Fibroblast of lung (primary cell): ENCODE data around the gene ZDHHC5.

Source experiments
- EZH2 ChIP-seq: IDR thresholded peaks from 2 replicates; pipeline ENCODE4 v1.5.1; 2012; ENCODE audit warnings: low read length, control low read depth, mild to moderate bottlenecking; ENCODE audit errors: missing control alignments
- TF ChIP-seq, protein P1 (sequence below), 2 donors: IDR thresholded peaks in 1 of 2; conservative IDR thresholded peaks in 1 of 2; 1 replicate in 1 of 2; 2 replicates in 1 of 2; pipeline ENCODE4 v1.5.1; 2011 to 2012; ENCODE audit warnings: low read length in 2 of 2, control low read depth in 1 of 2, inconsistent platforms in 1 of 2, low read depth in 1 of 2, mild to moderate bottlenecking in 1 of 2

DNA sequence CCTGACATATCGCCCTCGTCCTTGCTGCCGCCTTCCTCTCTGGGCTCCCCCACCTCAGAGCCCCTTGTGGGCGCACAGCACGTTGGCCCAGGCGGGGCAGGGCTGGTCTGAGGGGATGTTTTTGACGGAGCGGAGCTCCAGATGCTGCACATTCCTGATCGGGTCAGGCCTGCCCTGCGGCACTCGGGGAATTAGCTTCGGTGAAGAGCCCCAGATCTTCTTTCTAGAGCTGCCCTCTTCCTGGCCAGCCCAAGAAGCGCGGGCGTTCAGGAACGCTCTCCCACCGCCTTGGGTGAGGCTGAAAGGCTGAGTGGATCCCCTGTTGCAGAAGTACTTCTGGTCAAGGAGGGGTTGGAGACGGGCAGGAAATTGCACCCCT is 30.3 kb upstream of the ZDHHC5 start:
- TF ChIP-seq, protein P1, sequence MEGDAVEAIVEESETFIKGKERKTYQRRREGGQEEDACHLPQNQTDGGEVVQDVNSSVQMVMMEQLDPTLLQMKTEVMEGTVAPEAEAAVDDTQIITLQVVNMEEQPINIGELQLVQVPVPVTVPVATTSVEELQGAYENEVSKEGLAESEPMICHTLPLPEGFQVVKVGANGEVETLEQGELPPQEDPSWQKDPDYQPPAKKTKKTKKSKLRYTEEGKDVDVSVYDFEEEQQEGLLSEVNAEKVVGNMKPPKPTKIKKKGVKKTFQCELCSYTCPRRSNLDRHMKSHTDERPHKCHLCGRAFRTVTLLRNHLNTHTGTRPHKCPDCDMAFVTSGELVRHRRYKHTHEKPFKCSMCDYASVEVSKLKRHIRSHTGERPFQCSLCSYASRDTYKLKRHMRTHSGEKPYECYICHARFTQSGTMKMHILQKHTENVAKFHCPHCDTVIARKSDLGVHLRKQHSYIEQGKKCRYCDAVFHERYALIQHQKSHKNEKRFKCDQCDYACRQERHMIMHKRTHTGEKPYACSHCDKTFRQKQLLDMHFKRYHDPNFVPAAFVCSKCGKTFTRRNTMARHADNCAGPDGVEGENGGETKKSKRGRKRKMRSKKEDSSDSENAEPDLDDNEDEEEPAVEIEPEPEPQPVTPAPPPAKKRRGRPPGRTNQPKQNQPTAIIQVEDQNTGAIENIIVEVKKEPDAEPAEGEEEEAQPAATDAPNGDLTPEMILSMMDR (conservative IDR thresholded peaks at IDR 0.05 in 1 of 2, IDR thresholded peaks at IDR 0.05 in 1 of 2; ENCODE audit: low read depth in 1 of 2, low read length in 2 of 2): no peak
- TF ChIP-seq EZH2: no peak
